Endothelial cell of umbilical vein (primary cell): ENCODE results near the gene CLPTM1L.

Experiments used
- CTCF ChIP-seq, 2 donors: IDR thresholded peaks; 1 replicate in 1 of 2; 2 replicates in 1 of 2; pipeline ENCODE4 v1.5.1; 2011; ENCODE audit warnings: low read length in 2 of 2, mild to moderate bottlenecking in 2 of 2, moderate library complexity in 2 of 2, control low read depth in 1 of 2, inconsistent platforms in 1 of 2, low read depth in 1 of 2; ENCODE audit not compliant: insufficient read depth in 1 of 2; ENCODE audit errors: extremely low read depth in 1 of 2
- EZH2 ChIP-seq: IDR thresholded peaks from 2 replicates; pipeline ENCODE4 v1.6.1; 2012; ENCODE audit warnings: borderline replicate concordance, low read depth, mild to moderate bottlenecking, moderate library complexity, low read length, inconsistent platforms; ENCODE audit not compliant: severe bottlenecking
- MAX ChIP-seq: IDR thresholded peaks from 2 replicates; pipeline ENCODE4 v1.6.1; 2011; ENCODE audit not compliant: insufficient read depth, insufficient read length
- POLR2A ChIP-seq: IDR thresholded peaks from 2 replicates; pipeline ENCODE4 v1.6.1; 2012; ENCODE audit warnings: low read depth, mild to moderate bottlenecking, control low read depth, low read length
- POLR2AphosphoS5 ChIP-seq: IDR thresholded peaks from 2 replicates; pipeline ENCODE4 v1.6.1; 2012; ENCODE audit warnings: low read depth, mild to moderate bottlenecking, control low read depth, low read length, moderate library complexity; ENCODE audit not compliant: insufficient read depth

GRCh38 chr5:1378096-1378495 is 33.2 kb upstream of the CLPTM1L start:
- TF ChIP-seq EZH2 (no peak), POLR2AphosphoS5 (no peak), CTCF (IDR thresholded peaks at IDR 0.05; ENCODE audit: extremely low read depth in 1 of 2, insufficient read depth in 1 of 2, low read depth in 1 of 2, low read length in 2 of 2) (no peak), POLR2A (no peak), MAX (no peak)
